HepG2 (cell line): Measurements from ENCODE around the gene OGFOD3. TPM values are rescaled to one million over a fixed set of nuclear protein-coding genes. Genes with fewer than 3 reads are reported as not detected.
A peak's percentile ranks its signal among the peaks of the same experiment; 100 is the strongest.

Experiments used
- CHCHD3 ChIP-seq: sonication (generic); formaldehyde crosslinking; IDR thresholded peaks from 2 replicates; pipeline ENCODE4 v1.8.0; 2022; ENCODE audit warnings: mild to moderate bottlenecking, missing genetic modification reagents, moderate library complexity
- EHMT2 ChIP-seq: fragments of 200-600 bp; sonication (generic); IDR thresholded peaks from 2 replicates; pipeline ENCODE4 v1.7.0; 2017; ENCODE audit warnings: antibody characterized with exemption, low read depth, low read length, borderline replicate concordance
- GATAD2A ChIP-seq: IDR thresholded peaks from 2 replicates; pipeline ENCODE4 v1.6.1; 2016
- KDM2A ChIP-seq: sonication (generic); formaldehyde crosslinking; IDR thresholded peaks from 2 replicates; pipeline ENCODE4 v1.4.0; 2020; ENCODE audit warnings: low read depth, missing genetic modification reagents, borderline replicate concordance
- MTA3 ChIP-seq: sonication (generic); formaldehyde crosslinking; IDR thresholded peaks from 2 replicates; pipeline ENCODE4 v1.4.0; 2020; ENCODE audit warnings: missing genetic modification reagents
- NFYC ChIP-seq: IDR thresholded peaks from 2 replicates; pipeline ENCODE4 v1.6.1; 2016; ENCODE audit warnings: missing genetic modification reagents, missing compliant biosample characterization
- PPARG ChIP-seq: conservative IDR thresholded peaks from 2 replicates; pipeline ENCODE4 v1.6.1; 2016; ENCODE audit warnings: missing biosample characterization, missing genetic modification reagents
- RBFOX2 ChIP-seq: fragments of 200-400 bp; formaldehyde crosslinking; IDR thresholded peaks from 2 replicates; pipeline ENCODE4 v1.6.1; 2017; ENCODE audit warnings: low read depth, mild to moderate bottlenecking, low read length
- SMAD3 ChIP-seq: sonication (generic); formaldehyde crosslinking; IDR thresholded peaks from 2 replicates; pipeline ENCODE4 v1.4.0; 2020; ENCODE audit warnings: missing genetic modification reagents
- SOX6 ChIP-seq, 2 experiments: fragments of 450-650 bp in 1 of 2; sonication (generic) in 1 of 2; formaldehyde crosslinking in 1 of 2; IDR thresholded peaks; 2 replicates each; pipeline versions ENCODE4 v1.4.0 to v1.6.1; 2017 to 2020; ENCODE audit warnings: antibody characterized with exemption in 1 of 2, mild to moderate bottlenecking in 1 of 2, missing genetic modification reagents in 1 of 2
- WIZ ChIP-seq: sonication (generic); formaldehyde crosslinking; IDR thresholded peaks from 2 replicates; pipeline ENCODE4 v1.5.1; 2020; ENCODE audit warnings: mild to moderate bottlenecking, missing genetic modification reagents
- ZBTB38 ChIP-seq: sonication (generic); formaldehyde crosslinking; IDR thresholded peaks from 2 replicates; pipeline ENCODE4 v1.5.1; 2020; ENCODE audit warnings: mild to moderate bottlenecking, missing genetic modification reagents
- ZEB1 ChIP-seq: IDR thresholded peaks from 2 replicates; pipeline ENCODE4 v1.6.1; 2012; ENCODE audit warnings: mild to moderate bottlenecking, low read depth, inconsistent platforms; ENCODE audit not compliant: insufficient replicate concordance
- ZNF34 ChIP-seq: sonication (generic); formaldehyde crosslinking; IDR thresholded peaks from 2 replicates; pipeline ENCODE4 v1.4.0; 2020; ENCODE audit warnings: mild to moderate bottlenecking, missing genetic modification reagents, borderline replicate concordance
- ZNF431 ChIP-seq: sonication (generic); formaldehyde crosslinking; IDR thresholded peaks from 2 replicates; pipeline ENCODE4 v1.9.0; 2022; ENCODE audit warnings: missing genetic modification reagents, low read depth, mild to moderate bottlenecking, borderline replicate concordance
- ZNF496 ChIP-seq: sonication (generic); formaldehyde crosslinking; IDR thresholded peaks from 2 replicates; pipeline ENCODE4 v1.8.1; 2023; ENCODE audit warnings: mild to moderate bottlenecking, moderate library complexity, missing genetic modification reagents; ENCODE audit not compliant: insufficient replicate concordance
- ZNF570 ChIP-seq: sonication (generic); formaldehyde crosslinking; IDR thresholded peaks from 2 replicates; pipeline ENCODE4 v1.4.0; 2020; ENCODE audit warnings: mild to moderate bottlenecking, missing genetic modification reagents, borderline replicate concordance
- ZNF607 ChIP-seq: sonication (generic); formaldehyde crosslinking; IDR thresholded peaks from 2 replicates; pipeline ENCODE4 v1.5.1; 2020; ENCODE audit warnings: missing genetic modification reagents, mild to moderate bottlenecking, borderline replicate concordance
- polyA plus RNA-seq, 8 experiments: library from polyadenylated mRNA; depleted of rRNA in 3 of 8; stranded (reverse) in 7 of 8; unstranded in 1 of 8; fragments of >200 nt; fragmentation: Illumina TruSeq in 4 of 8; extraction: Trizol in 4 of 8; gene quantifications; 2 replicates each; pipeline versions ENCODE4 v1.2.1 to v1.2.3, GENCODE V29; 2011 to 2016; ENCODE audit warnings: low read depth in 4 of 8, missing spikeins in 1 of 8, mixed read lengths in 1 of 8; ENCODE audit not compliant: insufficient read depth in 1 of 8
- total RNA-seq, 5 experiments: library from RNA; depleted of rRNA; stranded (reverse); fragments of >200 nt; fragmentation: Illumina TruSeq; extraction: Trizol; gene quantifications; 2 replicates each; pipeline ENCODE4 v1.2.3, GENCODE V29; 2016; ENCODE audit warnings: low read depth in 1 of 5
- TF ChIP-seq, protein P1 (sequence below): IDR thresholded peaks from 2 replicates; pipeline ENCODE4 v1.6.1; 2016; ENCODE audit warnings: low read depth, missing genetic modification reagents, missing compliant biosample characterization
- TF ChIP-seq, protein P2 (sequence below): sonication (generic); formaldehyde crosslinking; IDR thresholded peaks from 2 replicates; pipeline ENCODE4 v1.4.0; 2020; ENCODE audit warnings: missing genetic modification reagents
- TF ChIP-seq, protein P3 (sequence below): sonication (generic); formaldehyde crosslinking; conservative IDR thresholded peaks from 2 replicates; pipeline ENCODE4 v1.8.1; 2023; ENCODE audit warnings: missing genetic modification reagents
- TF ChIP-seq, protein P4 (sequence below): IDR thresholded peaks from 2 replicates; pipeline ENCODE4 v1.6.1; 2012; ENCODE audit warnings: inconsistent platforms

Gene OGFOD3
- total and polyA plus RNA-seq, 2 of the 13 experiments (the other 11 are each of a cell fraction or from before 2014, with no cell fraction given), result 40.0 to 42.1 TPM

DNA sequence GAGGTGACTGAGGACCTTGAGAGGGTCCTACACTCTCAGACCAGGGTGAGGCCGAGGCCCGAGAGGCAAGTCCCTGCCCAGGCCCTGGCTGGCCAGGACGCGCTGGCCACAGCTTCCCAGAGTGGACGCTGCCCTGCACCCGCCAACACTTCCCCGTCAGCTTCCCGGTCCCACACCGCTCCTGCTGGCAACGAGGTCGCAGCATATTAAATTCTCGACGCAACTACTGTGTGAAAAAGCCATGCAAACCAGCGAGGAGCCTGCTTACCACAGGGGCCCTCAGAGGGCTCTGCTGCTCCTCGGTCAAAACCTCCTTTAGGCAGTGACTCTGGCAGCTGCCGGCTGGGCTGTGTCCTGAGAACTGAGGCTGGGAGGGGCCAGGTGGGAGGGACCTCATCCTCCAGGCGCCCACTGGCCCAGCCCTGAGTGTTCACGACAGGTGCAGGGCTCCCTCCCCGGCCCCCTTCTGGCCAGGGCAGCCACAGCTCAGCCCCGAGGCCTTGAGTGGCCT is 61.5 kb downstream of the OGFOD3 start (continued):
- peak; percentile 55; the same call in 1 of the 2 replicates for TF ChIP-seq ZBTB38 (CRISPR knock-in tag)
- no peak for TF ChIP-seq ZNF607 (CRISPR knock-in tag)
- TF ChIP-seq ZNF431 (CRISPR knock-in tag), result no peak
- TF ChIP-seq ZNF570, result no peak
- TF ChIP-seq, protein P1, sequence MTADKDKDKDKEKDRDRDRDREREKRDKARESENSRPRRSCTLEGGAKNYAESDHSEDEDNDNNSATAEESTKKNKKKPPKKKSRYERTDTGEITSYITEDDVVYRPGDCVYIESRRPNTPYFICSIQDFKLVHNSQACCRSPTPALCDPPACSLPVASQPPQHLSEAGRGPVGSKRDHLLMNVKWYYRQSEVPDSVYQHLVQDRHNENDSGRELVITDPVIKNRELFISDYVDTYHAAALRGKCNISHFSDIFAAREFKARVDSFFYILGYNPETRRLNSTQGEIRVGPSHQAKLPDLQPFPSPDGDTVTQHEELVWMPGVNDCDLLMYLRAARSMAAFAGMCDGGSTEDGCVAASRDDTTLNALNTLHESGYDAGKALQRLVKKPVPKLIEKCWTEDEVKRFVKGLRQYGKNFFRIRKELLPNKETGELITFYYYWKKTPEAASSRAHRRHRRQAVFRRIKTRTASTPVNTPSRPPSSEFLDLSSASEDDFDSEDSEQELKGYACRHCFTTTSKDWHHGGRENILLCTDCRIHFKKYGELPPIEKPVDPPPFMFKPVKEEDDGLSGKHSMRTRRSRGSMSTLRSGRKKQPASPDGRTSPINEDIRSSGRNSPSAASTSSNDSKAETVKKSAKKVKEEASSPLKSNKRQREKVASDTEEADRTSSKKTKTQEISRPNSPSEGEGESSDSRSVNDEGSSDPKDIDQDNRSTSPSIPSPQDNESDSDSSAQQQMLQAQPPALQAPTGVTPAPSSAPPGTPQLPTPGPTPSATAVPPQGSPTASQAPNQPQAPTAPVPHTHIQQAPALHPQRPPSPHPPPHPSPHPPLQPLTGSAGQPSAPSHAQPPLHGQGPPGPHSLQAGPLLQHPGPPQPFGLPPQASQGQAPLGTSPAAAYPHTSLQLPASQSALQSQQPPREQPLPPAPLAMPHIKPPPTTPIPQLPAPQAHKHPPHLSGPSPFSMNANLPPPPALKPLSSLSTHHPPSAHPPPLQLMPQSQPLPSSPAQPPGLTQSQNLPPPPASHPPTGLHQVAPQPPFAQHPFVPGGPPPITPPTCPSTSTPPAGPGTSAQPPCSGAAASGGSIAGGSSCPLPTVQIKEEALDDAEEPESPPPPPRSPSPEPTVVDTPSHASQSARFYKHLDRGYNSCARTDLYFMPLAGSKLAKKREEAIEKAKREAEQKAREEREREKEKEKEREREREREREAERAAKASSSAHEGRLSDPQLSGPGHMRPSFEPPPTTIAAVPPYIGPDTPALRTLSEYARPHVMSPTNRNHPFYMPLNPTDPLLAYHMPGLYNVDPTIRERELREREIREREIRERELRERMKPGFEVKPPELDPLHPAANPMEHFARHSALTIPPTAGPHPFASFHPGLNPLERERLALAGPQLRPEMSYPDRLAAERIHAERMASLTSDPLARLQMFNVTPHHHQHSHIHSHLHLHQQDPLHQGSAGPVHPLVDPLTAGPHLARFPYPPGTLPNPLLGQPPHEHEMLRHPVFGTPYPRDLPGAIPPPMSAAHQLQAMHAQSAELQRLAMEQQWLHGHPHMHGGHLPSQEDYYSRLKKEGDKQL (CRISPR knock-in tag), result 0 out of 2 replicates have a peak, but pooled peaks have one; percentile 11
- TF ChIP-seq, protein P2, sequence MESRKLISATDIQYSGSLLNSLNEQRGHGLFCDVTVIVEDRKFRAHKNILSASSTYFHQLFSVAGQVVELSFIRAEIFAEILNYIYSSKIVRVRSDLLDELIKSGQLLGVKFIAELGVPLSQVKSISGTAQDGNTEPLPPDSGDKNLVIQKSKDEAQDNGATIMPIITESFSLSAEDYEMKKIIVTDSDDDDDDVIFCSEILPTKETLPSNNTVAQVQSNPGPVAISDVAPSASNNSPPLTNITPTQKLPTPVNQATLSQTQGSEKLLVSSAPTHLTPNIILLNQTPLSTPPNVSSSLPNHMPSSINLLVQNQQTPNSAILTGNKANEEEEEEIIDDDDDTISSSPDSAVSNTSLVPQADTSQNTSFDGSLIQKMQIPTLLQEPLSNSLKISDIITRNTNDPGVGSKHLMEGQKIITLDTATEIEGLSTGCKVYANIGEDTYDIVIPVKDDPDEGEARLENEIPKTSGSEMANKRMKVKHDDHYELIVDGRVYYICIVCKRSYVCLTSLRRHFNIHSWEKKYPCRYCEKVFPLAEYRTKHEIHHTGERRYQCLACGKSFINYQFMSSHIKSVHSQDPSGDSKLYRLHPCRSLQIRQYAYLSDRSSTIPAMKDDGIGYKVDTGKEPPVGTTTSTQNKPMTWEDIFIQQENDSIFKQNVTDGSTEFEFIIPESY (CRISPR knock-in tag), result peak; percentile 59; the same call in 1 of the 2 replicates
- TF ChIP-seq RBFOX2, result no peak
- 0 out of 2 replicates have a peak, but pooled peaks have one; percentile 31 for TF ChIP-seq GATAD2A (CRISPR knock-in tag)
- TF ChIP-seq PPARG (CRISPR knock-in tag), result no peak
- TF ChIP-seq MTA3 (CRISPR knock-in tag), result no peak
- TF ChIP-seq, protein P3, sequence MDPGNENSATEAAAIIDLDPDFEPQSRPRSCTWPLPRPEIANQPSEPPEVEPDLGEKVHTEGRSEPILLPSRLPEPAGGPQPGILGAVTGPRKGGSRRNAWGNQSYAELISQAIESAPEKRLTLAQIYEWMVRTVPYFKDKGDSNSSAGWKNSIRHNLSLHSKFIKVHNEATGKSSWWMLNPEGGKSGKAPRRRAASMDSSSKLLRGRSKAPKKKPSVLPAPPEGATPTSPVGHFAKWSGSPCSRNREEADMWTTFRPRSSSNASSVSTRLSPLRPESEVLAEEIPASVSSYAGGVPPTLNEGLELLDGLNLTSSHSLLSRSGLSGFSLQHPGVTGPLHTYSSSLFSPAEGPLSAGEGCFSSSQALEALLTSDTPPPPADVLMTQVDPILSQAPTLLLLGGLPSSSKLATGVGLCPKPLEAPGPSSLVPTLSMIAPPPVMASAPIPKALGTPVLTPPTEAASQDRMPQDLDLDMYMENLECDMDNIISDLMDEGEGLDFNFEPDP (CRISPR knock-in tag), result no peak
- peak; percentile 32; the same call in 1 of the 2 replicates for TF ChIP-seq KDM2A (CRISPR knock-in tag)
- TF ChIP-seq EHMT2, result no peak
- no peak for TF ChIP-seq ZNF496 (CRISPR knock-in tag)
- TF ChIP-seq NFYC, result no peak
- no peak for TF ChIP-seq SOX6 (IDR thresholded peaks at IDR 0.05)
- TF ChIP-seq SOX6 (CRISPR knock-in tag; IDR thresholded peaks at IDR 0.05), result peak; percentile 22; the same call in 1 of the 2 replicates
- TF ChIP-seq SMAD3 (CRISPR knock-in tag), result no peak
- TF ChIP-seq, protein P4, sequence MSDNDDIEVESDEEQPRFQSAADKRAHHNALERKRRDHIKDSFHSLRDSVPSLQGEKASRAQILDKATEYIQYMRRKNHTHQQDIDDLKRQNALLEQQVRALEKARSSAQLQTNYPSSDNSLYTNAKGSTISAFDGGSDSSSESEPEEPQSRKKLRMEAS, result peak; percentile 42; the same call in 1 of the 2 replicates
- 0 out of 2 replicates have a peak, but pooled peaks have one; percentile 23 for TF ChIP-seq ZNF34 (CRISPR knock-in tag)
- no peak for TF ChIP-seq WIZ
- TF ChIP-seq ZEB1, result peak; percentile 26
- TF ChIP-seq CHCHD3 (CRISPR knock-in tag), result 0 out of 2 replicates have a peak, but pooled peaks have one; percentile 15
